Aorta (tissue), 5 donors: ENCODE measurements around the gene SMAD3. TPM values are rescaled to one million over a fixed set of nuclear protein-coding genes. Genes with fewer than 3 reads are reported as not detected.

ENCODE experiments used
- ATAC-seq: fragments of 200-7000 bp; cut with Tn5 transposase; one replicate; pipeline ENCODE4 v1.9.1; 2022; ENCODE audit warnings: moderate library complexity; ENCODE audit not compliant: low FRiP score
- DNase-seq, 2 donors: peaks; one replicate each; pipeline ENCODE4 v3.0.0-alpha.2; 2020
- H3K27ac ChIP-seq, 2 donors: one replicate each; pipeline ENCODE4 v1.5.1; 2013; ENCODE audit warnings: low read length in 2 of 2, mild to moderate bottlenecking in 2 of 2, moderate library complexity in 2 of 2, control low read depth in 1 of 2, inconsistent platforms in 1 of 2, low read depth in 1 of 2
- H3K27me3 ChIP-seq, 2 donors: one replicate each; pipeline ENCODE4 v1.6.1; 2013; ENCODE audit warnings: control low read depth in 1 of 2, low read length in 1 of 2, mild to moderate bottlenecking in 1 of 2, moderate library complexity in 1 of 2; ENCODE audit not compliant: insufficient read depth in 2 of 2, control insufficient read depth in 1 of 2
- H3K36me3 ChIP-seq, 2 donors: one replicate each; pipeline ENCODE4 v1.6.1; 2013; ENCODE audit warnings: control low read depth in 1 of 2, low read length in 1 of 2, mild to moderate bottlenecking in 1 of 2; ENCODE audit not compliant: insufficient read depth in 2 of 2, control insufficient read depth in 1 of 2
- H3K4me1 ChIP-seq, 2 donors: one replicate each; pipeline ENCODE4 v1.6.1; 2013; ENCODE audit warnings: low read length in 2 of 2, control low read depth in 1 of 2, mild to moderate bottlenecking in 1 of 2, moderate library complexity in 1 of 2; ENCODE audit not compliant: insufficient read depth in 2 of 2, control insufficient read depth in 1 of 2
- H3K4me3 ChIP-seq, 2 donors: one replicate each; pipeline ENCODE4 v1.5.1; 2013; ENCODE audit warnings: low read length in 2 of 2, control low read depth in 1 of 2, mild to moderate bottlenecking in 1 of 2
- H3K9me3 ChIP-seq: one replicate; pipeline ENCODE4 v1.6.1; 2013; ENCODE audit warnings: mild to moderate bottlenecking, low read length; ENCODE audit not compliant: control insufficient read depth
- WGBS, 2 donors: extraction: QIAGEN DNeasy Blood & Tissue Kit; methylation state at CpG; one replicate each; pipeline ENCODE4 v1.1.7; 2013; 5-methylcytosine and 5-hydroxymethylcytosine counted together
- intact Hi-C, 2 donors: fragments of 100-400 bp; cut with DNase I; formaldehyde crosslinking; loops; one replicate each; pipeline versions ENCODE4 v1.14.2 to v1.15.0; 2022
- polyA plus RNA-seq, 2 donors: library from polyadenylated mRNA; stranded (reverse); fragments of 200-250 nt; gene quantifications; one replicate each; pipeline ENCODE4 v1.2.3, GENCODE V29; 2013
- total RNA-seq, 2 donors: library from RNA; stranded (reverse); fragmentation: NEBNext Ultra II Directional; extraction: Animal tissue kit (Norgen Biotek cat#: 25700); gene quantifications; one replicate each; pipeline ENCODE4 v1.2.1, GENCODE V29; 2021
- donor health status: healthy with polysubstance abuse.
- donor health status: Bipolar disorder and iron deficiency.
- donor health status: DM: no; HTN: no; CAD: no.
- donor health status: DM: no; HTN: no; CAD: no.
- donor health status: DM: yes; HTN: yes; CAD: no.

The SMAD3 gene
- total and polyA plus RNA-seq, 4 donors, result 7.1 to 90.8 (median 55.0) TPM

GRCh38 chr15:67164811-67165253 lies 99.4 kb downstream of the SMAD3 start:
- Histone ChIP-seq H3K9me3 (no peaks in the 10 kb centered on the region), H3K27ac (peak overlapping the region; percentile 12 to 38), H3K27me3 (no peaks in the 10 kb centered on the region), H3K4me3 (no peak overlapping the region), H3K4me1 (peaks cover 0 to 5% of the 10 kb centered on the region in 2 donors), H3K36me3 (no peaks in the 10 kb centered on the region)
- no peak for DNase-seq
- intact Hi-C loops, result no loop called here
- ATAC-seq, result peak; percentile 48
- WGBS, 2 donors, result 34 to 37% methylated on average over 17 of the region's 17 CpGs

GRCh38 chr15:67165254-67166253 lies 100.2 kb downstream of the SMAD3 start:
- DNase-seq (peak; percentile 83 to 90), ATAC-seq (peak; percentile 85)
- H3K27ac ChIP-seq, result peak overlapping the region; percentile 20 to 81
- H3K9me3 ChIP-seq, result no peaks in the 10 kb centered on the region
- intact Hi-C loops, result no loop called here
- no peak overlapping the region for H3K4me3 ChIP-seq
- H3K4me1 ChIP-seq, result peaks cover 0 to 5% of the 10 kb centered on the region in 2 donors
- H3K36me3 ChIP-seq, result no peaks in the 10 kb centered on the region
- H3K27me3 ChIP-seq, result no peaks in the 10 kb centered on the region
- 6% methylated on average over 32 to 34 of the region's 34 CpGs for WGBS, 2 donors

GRCh38 chr15:67166280-67167009 lies 101.0 kb downstream of the SMAD3 start:
- no peak overlapping the region for H3K4me3 ChIP-seq
- H3K9me3 ChIP-seq, result no peaks in the 10 kb centered on the region
- DNase-seq (no peak), ATAC-seq (no peak)
- H3K36me3 ChIP-seq, result no peaks in the 10 kb centered on the region
- H3K27me3 ChIP-seq, result no peaks in the 10 kb centered on the region
- H3K4me1 ChIP-seq, result peaks cover 0 to 5% of the 10 kb centered on the region in 2 donors
- WGBS, 2 donors, result 59 to 63% methylated on average over 13 of the region's 13 CpGs
- H3K27ac ChIP-seq, result peak overlapping the region; percentile 20 to 81
- intact Hi-C loops, result no loop called here

GRCh38 chr15:67167091-67167490 lies 101.7 kb downstream of the SMAD3 start:
- no peak for DNase-seq
- no peak overlapping the region for H3K4me3 ChIP-seq
- no peaks in the 10 kb centered on the region for H3K36me3 ChIP-seq
- H3K9me3 ChIP-seq, result no peaks in the 10 kb centered on the region
- no peaks in the 10 kb centered on the region for H3K27me3 ChIP-seq
- H3K4me1 ChIP-seq, result peaks cover 0 to 5% of the 10 kb centered on the region in 2 donors
- WGBS, 2 donors, result 78 to 86% methylated on average over 4 of the region's 4 CpGs
- intact Hi-C loops, result no loop called here
- H3K27ac ChIP-seq, result no peak overlapping the region
- ATAC-seq, result no peak

- Histone ChIP-seq H3K9me3 (no peaks in the 10 kb centered on the region), H3K27me3 (no peaks in the 10 kb centered on the region), H3K36me3 (no peaks in the 10 kb centered on the region), H3K4me3 (no peak overlapping the region), H3K27ac (no peak overlapping the region), H3K4me1 (peaks cover 0 to 5% of the 10 kb centered on the region in 2 donors)
- 82 to 84% methylated on average over 6 of the region's 6 CpGs for WGBS, 2 donors
- no peak for ATAC-seq
- DNase-seq, result no peak
- intact Hi-C loops, result no loop called here
Measured at GRCh38 chr15:67168694-67169093, 103.3 kb downstream of the SMAD3 start.

GRCh38 chr15:67170143-67170925 lies 104.9 kb downstream of the SMAD3 start:
- Histone ChIP-seq H3K27ac (no peak overlapping the region), H3K4me1 (peaks cover 0 to 5% of the 10 kb centered on the region in 2 donors), H3K36me3 (no peaks in the 10 kb centered on the region), H3K27me3 (no peaks in the 10 kb centered on the region), H3K9me3 (no peaks in the 10 kb centered on the region), H3K4me3 (no peak overlapping the region)
- no peak for ATAC-seq
- intact Hi-C loops, result no loop called here
- DNase-seq, result no peak
- WGBS, 2 donors, result 79 to 84% methylated on average over 12 of the region's 12 CpGs

GRCh38 chr15:67171471-67171870 lies 106.1 kb downstream of the SMAD3 start:
- H3K4me1 ChIP-seq, result peaks cover 0 to under 1% of the 10 kb centered on the region in 2 donors
- DNase-seq (no peak), ATAC-seq (no peak)
- WGBS, 2 donors, result 31 to 40% methylated on average over 4 of the region's 4 CpGs
- intact Hi-C loops, result no loop called here
- H3K36me3 ChIP-seq, result no peaks in the 10 kb centered on the region
- H3K4me3 ChIP-seq, result no peak overlapping the region
- H3K27me3 ChIP-seq, result no peaks in the 10 kb centered on the region
- no peaks in the 10 kb centered on the region for H3K9me3 ChIP-seq
- H3K27ac ChIP-seq, result no peak overlapping the region

GRCh38 chr15:67172172-67172571 lies 106.8 kb downstream of the SMAD3 start:
- H3K4me3 ChIP-seq, result no peak overlapping the region

More at GRCh38 chr15:67172172-67172571, 106.8 kb downstream of the SMAD3 start:
- no peak overlapping the region for H3K27ac ChIP-seq
- H3K9me3 ChIP-seq, result no peaks in the 10 kb centered on the region
- DNase-seq (no peak), ATAC-seq (no peak)
- no peaks in the 10 kb centered on the region for H3K4me1 ChIP-seq
- no peaks in the 10 kb centered on the region for H3K27me3 ChIP-seq
- WGBS, 2 donors, result 80 to 82% methylated on average over 6 of the region's 6 CpGs
- H3K36me3 ChIP-seq, result no peaks in the 10 kb centered on the region
- intact Hi-C loops, result no loop called here
